GM12801 (cell line): ENCODE measurements around the gene RSRC1.

ENCODE experiments used
- CTCF ChIP-seq: IDR thresholded peaks from one replicate; pipeline ENCODE4 v1.5.1; 2011; ENCODE audit warnings: control low read depth; ENCODE audit not compliant: insufficient read length; ENCODE audit errors: extremely low read depth

RSRC1 gene

GRCh38 chr3:158369279-158369678 lies 259.4 kb downstream of the RSRC1 start:
- no peak for TF ChIP-seq CTCF

DNA sequence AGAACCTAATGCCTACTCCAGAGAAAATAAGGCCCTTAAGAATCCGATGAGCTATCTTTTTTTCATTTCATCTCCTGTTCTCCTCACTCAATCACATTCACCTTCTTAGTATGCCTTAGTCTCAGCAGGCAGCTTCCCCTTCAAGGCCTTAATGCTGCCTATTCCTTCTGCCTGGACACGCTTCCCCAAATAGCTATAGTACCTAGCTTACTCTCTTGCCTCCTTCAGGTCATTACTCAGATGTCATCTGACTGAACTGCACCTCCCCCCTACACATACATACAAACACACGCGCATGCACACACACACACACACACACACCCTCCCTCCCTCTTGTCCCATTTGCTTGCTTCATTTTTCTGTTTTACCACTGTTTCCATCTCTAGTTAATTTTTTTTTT lies 269.6 kb downstream of the RSRC1 start:
- TF ChIP-seq CTCF = no peak

GRCh38 chr3:158381262-158381868 lies 271.5 kb downstream of the RSRC1 start:
- no peak for TF ChIP-seq CTCF

- no peak for TF ChIP-seq CTCF
Measured at GRCh38 chr3:158382479-158382878, 272.6 kb downstream of the RSRC1 start.

- no peak for TF ChIP-seq CTCF
Measured at GRCh38 chr3:158384019-158384418, 274.1 kb downstream of the RSRC1 start.

GRCh38 chr3:158395421-158395820 lies 285.5 kb downstream of the RSRC1 start:
- TF ChIP-seq CTCF = no peak

GRCh38 chr3:158402590-158402989 lies 292.7 kb downstream of the RSRC1 start:
- no peak for TF ChIP-seq CTCF
